HG02571 (cell line): ENCODE data around the gene C8B.

Experiments used
- ATAC-seq: cut with Tn5 transposase; IDR thresholded peaks from one replicate; pipeline ENCODE4 v1.9.1; 2021; ENCODE audit warnings: mild to moderate bottlenecking, moderate library complexity; ENCODE audit not compliant: unreplicated experiment

Gene C8B

GRCh38 chr1:56973923-56974742, 8.3 kb upstream of the C8B start:
- no peak for ATAC-seq

GRCh38 chr1:56972976-56973375, 7.2 kb upstream of the C8B start:
- ATAC-seq = no peak

GRCh38 chr1:56970280-56970679, 4.5 kb upstream of the C8B start:
- ATAC-seq = no peak

GRCh38 chr1:56968878-56969495, 3.2 kb upstream of the C8B start:
- no peak for ATAC-seq

GRCh38 chr1:56967900-56968832, 2.4 kb upstream of the C8B start:
- ATAC-seq = no peak

- no peak for ATAC-seq
Observed at GRCh38 chr1:56967355-56967754, 1.5 kb upstream of the C8B start.

- no peak for ATAC-seq
Observed at GRCh38 chr1:56966698-56966999, 834 bp upstream of the C8B start.

GRCh38 chr1:56965191-56965590, 624 bp downstream of the C8B start:
- ATAC-seq = no peak

GRCh38 chr1:56964349-56965017, 1.3 kb downstream of the C8B start:
- ATAC-seq = no peak

- no peak for ATAC-seq
Observed at GRCh38 chr1:56963667-56964066, 2.1 kb downstream of the C8B start.

- no peak for ATAC-seq
Observed at GRCh38 chr1:56961426-56961825, 4.4 kb downstream of the C8B start.

GRCh38 chr1:56958526-56958925, 7.3 kb downstream of the C8B start:
- no peak for ATAC-seq

- no peak for ATAC-seq
Observed at GRCh38 chr1:56957931-56958330, 7.9 kb downstream of the C8B start.

GRCh38 chr1:56954664-56955063, 11.2 kb downstream of the C8B start:
- ATAC-seq = no peak

- no peak for ATAC-seq
Observed at GRCh38 chr1:56953386-56953785, 12.4 kb downstream of the C8B start.

GRCh38 chr1:56952501-56952900, 13.3 kb downstream of the C8B start:
- ATAC-seq = no peak

- no peak for ATAC-seq
Observed at GRCh38 chr1:56948403-56949023, 17.3 kb downstream of the C8B start.

GRCh38 chr1:56940039-56940438, 25.8 kb downstream of the C8B start:
- ATAC-seq = no peak

- ATAC-seq = no peak
Observed at GRCh38 chr1:56939209-56939608, 26.6 kb downstream of the C8B start.

- ATAC-seq = no peak
Observed at GRCh38 chr1:56938646-56939045, 27.2 kb downstream of the C8B start.
